HG03280 (cell line): Measurements from ENCODE around the gene KCNAB3.

Experiments
- ATAC-seq: cut with Tn5 transposase; IDR thresholded peaks from one replicate; pipeline ENCODE4 v1.9.1; 2021; ENCODE audit warnings: mild to moderate bottlenecking, moderate library complexity; ENCODE audit not compliant: unreplicated experiment

The KCNAB3 gene

DNA sequence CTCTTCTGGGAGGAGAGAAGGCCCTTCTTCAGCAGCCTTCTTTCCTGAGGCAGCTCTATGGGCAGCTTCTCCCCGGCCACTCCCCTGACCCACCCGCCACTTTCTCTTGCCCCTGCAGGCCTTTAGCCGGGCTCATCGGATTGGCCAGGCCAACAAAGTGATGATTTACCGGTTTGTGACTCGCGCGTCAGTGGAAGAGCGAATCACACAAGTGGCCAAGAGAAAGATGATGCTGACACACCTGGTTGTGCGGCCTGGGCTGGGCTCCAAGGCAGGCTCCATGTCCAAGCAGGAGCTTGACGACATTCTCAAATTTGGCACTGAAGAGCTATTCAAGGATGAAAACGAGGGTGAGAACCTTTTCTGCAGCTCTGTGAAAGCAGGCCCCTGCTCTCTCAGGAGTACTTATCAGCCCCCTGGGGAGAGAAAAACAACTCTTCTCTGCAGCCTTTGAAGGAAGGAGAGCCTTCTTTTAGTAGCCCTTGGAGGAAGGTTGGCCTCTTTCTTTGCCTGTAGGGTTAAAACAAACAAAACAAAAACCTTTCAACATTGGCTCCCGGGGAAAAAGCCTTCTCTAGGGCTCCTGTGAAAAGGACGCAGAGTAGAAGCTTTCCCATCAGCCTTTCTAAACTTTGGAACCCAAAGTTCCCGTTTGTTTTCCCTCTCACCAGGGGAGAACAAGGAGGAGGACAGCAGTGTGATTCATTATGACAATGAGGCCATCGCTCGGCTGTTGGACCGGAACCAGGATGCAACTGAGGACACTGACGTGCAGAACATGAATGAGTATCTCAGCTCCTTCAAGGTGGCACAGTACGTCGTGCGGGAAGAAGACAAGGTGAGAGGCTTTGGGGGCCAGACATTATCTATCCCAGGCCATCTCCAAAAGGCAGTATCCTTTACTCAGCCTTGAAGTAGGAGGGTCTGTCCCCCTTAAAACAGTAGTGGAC, 26.2 kb downstream of the KCNAB3 start:
- ATAC-seq = no peak

DNA sequence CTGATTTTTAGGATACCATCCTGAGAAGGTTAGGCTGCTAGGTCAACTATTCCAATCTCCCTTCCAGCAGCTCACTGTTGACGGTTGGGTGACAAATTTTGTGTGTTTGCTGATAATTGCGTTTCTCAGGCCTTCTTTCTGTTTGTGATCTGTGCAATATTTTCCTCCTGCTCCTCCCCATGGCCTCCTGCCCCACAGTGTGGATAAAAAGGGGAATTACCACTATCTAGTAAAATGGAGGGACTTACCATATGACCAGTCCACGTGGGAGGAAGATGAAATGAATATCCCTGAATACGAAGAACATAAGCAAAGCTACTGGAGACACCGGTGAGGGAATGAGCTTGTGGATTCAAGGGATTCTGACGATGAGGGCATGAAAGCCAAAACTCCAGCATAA, 31.9 kb downstream of the KCNAB3 start:
- ATAC-seq = no peak

DNA sequence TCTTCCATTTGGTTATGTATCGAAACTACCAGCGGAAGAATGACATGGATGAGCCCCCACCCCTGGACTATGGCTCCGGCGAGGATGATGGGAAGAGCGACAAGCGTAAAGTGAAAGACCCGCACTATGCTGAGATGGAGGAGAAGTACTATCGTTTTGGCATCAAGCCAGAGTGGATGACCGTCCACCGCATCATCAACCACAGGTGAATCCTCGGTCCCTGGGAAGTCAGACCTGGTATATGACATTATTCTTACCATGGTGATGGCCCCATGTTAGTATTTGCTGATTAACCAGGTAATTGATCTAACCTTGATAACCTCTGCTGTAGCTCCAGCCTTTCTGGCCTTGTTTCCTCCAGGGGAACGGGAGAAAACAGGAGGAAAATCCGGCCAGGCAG, 32.6 kb downstream of the KCNAB3 start:
- ATAC-seq = no peak

DNA sequence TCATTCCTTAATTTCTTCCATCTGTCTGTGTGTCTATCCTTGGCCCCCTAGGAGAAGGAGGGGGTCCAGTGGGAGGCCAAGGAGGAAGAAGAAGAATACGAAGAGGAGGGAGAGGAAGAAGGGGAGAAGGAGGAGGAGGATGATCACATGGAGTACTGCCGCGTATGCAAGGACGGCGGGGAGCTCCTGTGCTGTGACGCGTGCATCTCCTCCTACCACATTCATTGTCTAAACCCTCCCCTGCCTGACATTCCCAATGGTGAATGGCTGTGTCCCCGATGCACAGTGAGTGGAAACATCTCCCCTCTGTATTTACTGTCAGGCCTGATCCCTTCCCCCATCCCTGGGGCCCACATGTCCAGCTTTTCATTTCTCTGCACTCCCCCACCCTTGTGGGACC, 34.8 kb downstream of the KCNAB3 start:
- no peak for ATAC-seq

DNA sequence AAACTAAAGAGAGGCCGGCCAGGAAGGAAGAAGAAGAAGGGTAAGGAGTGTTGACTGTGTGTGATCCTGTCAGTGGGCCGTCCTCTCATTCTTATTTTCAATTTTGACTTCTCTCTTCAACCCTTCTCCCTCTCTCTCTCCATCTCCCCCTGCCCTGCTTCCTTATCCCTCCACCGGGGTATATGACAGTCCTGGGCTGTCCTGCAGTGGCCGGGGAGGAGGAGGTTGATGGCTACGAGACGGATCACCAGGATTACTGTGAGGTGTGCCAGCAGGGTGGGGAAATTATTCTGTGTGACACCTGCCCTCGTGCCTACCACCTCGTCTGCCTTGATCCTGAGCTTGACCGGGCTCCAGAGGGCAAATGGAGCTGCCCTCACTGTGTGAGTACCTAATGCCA, 35.4 kb downstream of the KCNAB3 start:
- ATAC-seq = no peak

DNA sequence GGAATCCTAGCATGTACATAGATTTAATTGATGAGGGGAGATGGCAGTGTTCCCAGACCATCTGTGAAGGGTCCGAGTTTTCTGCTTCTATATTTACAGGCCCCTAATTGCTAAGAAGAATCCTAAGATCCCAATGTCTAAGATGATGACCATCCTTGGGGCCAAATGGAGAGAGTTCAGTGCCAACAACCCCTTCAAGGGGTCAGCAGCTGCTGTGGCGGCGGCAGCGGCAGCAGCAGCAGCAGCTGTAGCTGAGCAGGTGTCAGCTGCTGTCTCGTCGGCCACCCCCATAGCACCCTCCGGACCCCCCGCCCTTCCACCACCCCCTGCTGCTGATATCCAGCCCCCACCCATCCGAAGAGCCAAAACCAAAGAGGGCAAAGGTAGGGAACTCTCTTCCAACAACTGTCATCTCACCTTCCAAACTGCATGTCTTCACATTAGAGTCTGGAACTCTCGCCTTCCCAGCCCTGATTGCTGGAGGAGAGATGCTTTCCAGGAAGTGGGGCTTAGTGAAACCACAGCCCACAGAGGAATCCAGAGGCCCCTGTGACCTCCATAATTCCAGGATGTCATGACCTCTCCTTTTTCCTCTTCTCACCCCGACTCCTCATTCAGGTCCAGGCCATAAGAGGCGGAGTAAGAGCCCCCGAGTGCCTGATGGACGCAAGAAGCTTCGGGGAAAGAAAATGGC, 36.3 kb downstream of the KCNAB3 start:
- ATAC-seq = no peak

DNA sequence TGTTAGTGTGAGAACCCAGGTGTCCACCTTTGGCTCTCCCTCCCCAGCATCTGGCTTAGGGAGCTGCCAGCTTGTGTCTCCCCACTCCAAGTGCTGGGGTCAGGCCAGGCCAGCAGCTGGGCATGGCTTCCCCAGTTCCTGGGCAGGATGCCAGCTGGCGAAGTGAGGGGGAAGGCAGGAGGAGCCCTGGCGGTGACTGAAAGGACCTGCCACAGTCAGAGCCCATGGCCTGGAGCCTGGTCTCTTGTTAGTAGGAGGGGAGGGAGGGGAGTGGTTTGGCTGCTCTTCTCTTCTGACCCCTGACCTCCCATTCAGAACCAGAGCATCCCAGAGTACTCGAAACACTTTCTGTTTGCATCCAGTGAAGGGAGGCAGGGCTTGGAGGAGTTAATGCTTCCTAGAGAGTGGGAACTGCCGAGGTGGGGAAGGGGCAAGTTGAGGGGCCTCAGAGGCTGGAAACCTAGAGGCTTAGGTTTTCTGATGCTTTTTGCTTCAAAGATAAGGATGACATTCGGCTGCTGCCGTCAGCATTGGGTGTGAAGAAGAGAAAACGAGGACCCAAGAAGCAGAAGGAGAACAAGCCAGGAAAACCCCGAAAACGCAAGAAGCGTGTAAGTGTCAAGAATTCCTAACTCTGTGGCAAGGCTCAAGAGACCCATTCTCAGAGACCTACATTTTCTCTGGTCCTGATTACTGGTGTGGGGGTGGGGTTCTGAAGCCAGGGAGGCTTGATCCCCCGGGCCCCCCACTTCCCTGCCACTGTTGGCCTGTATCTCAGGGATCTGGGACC, 40.3 kb downstream of the KCNAB3 start:
- ATAC-seq = no peak

DNA sequence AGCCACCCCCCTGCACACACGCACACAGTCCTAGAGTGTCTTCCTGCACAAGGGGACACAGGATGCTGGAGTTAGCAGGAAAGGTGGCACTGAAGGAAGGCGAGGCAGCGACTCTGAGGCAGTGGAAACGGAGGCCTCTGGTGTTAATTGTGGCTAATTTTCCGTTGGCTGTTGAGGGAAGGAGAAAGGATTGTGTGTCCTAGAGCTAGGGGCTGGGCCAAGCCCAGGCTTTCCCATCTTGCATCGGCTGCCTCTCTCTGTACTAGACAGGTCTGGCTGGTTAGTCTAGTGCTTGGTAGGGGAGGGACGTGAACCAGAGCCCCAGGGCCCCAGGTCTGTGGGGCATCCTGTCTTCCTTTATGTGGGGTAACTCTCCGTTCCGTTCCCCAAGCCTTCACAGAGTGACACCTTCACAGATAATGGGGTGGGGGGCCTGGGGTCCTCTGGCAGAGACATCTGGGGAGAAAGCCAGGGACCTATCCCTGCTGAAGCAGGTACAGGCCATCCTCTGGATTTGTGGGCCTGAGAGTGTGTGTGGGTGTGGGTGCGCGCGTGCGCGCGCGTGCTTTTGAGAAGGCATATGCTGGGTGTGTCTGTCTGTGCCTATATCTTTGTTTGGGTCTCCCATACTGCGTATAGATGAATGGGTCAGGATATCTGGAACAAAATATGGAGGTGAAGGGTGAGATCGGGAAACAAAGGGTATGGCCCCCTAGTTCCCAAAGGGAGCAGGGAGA, 41.3 kb downstream of the KCNAB3 start, which contains the start of gene CHD3:
TSS of gene CHD3 (plus strand) at position 606 of the 737 bp plus-strand sequence. CDS start 212 bp downstream, outside the sequence.
- no peak for ATAC-seq

DNA sequence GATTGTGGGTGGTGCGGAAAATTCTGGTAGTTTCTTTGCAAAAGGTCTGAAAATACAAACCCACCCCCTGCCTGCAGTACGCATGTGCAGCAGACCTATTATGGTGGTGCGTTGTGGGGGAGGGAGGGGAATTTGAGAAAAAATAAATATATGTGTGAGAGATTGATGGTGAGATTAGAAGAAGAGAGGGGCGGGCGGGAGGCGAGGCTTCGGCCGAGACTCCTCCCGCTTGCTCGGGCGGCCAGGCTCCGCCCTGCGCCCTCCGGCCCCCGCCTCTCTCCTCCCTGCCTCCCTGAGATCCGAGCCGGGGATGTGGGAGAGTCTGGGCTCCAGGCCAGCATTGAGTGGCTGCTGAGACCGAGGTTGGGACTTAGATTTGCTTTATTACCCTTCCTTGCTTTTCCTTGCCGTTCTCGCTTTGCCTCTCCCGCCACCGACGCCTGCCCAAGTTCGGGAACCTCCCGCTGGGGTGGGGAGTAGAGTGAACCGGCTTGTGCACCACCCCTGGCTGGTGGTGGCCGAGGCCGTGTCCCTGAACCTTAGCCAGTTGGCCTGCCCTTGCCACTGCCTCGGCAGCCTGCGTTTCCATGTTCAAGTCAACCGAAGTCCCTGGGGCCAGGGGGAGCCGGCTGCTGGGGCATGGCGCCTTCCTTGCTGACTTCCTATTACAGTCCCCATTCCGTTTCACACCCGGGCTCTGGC, 42.0 kb downstream of the KCNAB3 start:
- ATAC-seq = peak; percentile 41

DNA sequence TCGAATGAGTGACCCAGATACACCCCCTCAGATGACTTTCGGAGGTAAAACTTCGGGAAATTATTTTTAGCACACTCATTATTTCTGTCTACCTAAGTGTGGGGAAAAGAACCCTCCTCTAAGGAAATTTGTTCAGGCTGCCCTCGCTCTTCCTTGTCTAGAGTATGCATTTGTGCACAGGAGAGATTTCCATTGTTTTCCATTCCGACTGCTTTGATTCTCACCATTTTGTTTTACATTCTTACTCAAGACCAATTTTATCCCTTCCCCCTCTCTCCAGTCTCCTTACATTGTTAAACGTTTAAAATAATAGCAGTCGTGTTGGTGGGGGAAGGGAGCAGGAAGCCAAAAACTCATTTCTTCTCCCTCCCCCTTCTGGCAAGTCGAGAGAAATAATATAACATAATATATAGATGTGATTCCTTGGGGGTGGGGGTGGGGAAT, 42.6 kb downstream of the KCNAB3 start:
- ATAC-seq = no peak

DNA sequence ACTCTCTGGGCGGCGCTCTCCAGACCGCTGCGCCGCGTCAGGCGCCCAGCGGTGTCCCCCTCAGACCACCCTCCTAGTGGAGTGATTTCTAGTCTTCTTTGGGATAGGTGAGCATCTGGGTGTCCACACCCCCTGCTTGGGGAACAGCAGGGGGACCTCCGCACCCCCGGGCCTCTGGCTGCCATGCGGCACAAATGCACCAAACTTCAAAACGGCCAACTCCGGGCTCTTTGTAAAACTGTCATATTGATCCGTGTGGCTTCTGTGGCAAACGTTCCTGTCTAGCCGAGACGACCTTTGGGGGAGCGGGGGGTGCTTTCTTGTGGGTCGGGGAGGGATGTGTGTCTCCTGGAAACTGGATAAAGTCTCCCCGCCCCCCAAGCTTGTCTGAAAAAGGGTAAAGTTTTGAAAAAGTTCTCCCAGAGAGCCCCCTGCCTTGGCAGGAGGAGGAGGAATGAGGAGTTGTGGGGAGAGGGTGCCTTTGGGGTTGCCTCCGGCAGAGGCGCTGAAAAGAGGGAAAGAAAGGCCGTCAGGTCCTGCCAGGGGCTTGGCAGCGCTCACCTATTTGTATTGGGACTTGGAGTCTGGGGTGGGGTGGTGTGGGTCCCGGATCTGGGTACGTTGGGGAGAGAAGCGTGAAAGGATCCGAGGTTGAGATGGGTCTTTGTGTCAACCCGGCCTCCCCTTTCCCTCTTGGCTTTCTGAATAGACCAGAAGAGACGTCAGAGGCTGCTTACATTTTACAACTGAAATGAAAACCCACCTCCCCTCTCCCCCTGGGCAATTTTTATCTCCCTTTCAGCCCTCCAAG, 43.2 kb downstream of the KCNAB3 start:
- no peak for ATAC-seq

DNA sequence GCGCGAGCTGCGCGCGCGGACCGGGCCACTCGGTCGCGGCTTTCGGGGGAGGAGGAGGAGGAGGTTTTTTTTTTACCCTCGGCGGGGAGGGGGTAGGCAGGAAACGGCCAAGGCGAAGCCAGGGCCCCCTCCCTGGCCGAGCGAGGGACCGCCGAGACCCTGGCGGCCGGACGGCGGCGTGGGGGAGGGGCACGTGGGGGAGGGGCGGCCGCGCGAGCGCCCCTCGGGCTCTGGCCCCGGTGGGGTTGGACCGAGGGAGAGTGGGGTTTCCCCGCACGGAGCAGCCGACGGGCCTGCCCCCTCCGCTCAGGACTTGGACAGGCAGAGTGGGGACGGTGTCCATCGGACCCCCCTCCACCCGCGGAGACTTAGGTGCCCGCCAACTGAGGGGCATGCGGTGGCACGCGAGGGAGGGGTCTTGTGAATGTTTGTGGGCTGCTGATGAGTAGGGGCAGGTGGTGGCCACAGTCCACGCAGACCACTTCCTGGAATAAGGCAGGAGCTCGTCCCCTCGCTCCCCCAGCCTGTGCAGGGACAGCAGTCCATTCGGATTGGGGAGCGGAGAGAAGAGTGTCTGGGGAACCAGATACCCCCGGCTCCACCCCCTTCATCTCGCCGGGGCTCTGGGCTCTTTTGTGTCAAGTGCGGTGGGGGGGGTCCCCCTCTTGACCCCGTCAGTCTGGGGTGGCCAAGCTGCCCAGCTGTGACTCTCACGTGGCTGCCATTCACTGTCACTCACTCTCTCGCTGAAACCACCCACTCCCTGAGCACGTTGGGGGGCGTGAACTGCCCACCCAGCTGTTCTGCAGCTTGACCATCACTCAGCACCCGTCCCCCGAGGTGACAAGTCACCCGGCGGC, 44.1 kb downstream of the KCNAB3 start:
- ATAC-seq = peak; percentile 32

DNA sequence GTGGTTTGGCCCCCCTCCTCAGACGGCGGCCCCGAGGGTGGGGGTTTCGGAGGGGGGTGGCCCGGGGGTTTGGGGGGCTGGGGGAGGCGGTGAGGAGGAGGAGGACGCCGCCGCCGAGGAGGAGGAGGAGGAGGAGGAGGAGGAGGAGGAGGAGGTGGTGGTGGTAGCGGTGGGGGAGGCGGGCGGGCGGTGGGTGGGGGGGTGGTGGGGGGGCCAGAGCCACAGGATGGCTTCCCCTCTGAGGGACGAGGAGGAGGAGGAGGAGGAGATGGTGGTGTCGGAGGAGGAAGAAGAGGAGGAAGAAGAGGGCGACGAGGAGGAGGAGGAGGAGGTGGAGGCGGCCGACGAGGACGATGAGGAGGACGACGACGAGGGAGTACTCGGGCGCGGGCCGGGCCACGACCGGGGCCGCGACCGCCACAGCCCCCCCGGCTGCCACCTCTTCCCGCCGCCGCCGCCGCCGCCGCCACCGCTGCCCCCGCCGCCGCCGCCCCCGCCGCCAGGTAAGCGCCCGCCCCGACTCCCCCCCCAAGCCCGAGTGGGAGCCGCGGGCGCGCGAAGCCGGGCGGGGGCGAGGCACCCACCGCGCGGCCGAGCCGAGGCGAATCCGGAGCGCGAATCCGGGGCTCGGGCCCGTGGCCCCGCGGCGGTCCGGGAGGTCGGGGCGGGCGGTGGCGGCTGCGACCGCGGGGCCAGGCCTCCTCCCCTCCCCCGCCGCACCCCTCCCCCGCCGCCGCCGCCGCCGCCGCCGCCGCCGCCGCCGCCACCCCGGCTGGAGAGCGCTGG, 44.9 kb downstream of the KCNAB3 start:
- ATAC-seq = peak; percentile 15

DNA sequence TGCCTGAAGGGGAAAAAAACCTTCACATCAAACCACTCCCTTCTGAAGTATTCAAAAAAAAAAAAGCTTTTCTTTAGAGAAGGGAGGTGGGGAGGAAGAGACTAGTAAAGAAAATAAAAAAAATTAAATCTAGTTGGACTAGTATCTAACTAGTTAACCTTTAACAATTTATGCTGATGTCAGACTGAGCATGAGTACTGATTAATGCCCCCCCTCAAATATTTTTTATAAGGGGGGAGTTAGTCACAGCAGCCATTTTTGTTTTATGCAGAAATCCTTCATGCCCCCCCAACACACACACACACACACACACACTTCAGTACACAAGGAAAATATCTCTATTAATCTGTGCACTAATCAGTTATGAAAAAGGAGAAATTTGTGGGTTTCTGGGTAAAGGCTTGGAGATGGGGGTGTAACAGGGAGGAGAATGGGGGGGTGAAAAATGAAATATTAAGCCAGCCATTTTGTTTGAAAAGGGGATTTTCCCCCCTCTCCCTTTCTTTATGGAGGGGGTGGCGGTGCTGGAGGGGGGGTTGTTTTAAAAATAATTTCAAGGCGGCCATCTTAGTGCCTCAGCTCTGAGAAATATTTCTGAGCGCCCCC, 45.8 kb downstream of the KCNAB3 start:
- no peak for ATAC-seq

DNA sequence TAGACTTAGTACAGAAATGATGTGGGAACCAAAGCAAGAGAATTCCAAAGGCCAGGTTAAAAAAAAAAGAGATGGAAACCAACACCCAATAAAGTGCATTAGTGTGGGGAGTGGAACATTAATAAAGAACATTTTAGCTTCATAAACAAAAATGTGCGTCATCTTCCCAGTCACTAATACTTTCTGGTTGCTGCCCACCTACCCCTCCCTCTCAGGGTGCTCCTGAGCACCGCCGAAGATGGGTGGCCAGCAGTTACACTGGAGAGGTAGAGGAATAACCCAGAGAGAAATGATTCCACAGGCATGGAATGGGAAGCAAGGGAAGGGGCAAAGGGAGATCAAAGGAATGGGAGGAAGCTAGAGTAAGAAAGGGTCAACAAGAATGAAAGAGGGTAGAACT, 47.0 kb downstream of the KCNAB3 start:
- ATAC-seq = no peak

DNA sequence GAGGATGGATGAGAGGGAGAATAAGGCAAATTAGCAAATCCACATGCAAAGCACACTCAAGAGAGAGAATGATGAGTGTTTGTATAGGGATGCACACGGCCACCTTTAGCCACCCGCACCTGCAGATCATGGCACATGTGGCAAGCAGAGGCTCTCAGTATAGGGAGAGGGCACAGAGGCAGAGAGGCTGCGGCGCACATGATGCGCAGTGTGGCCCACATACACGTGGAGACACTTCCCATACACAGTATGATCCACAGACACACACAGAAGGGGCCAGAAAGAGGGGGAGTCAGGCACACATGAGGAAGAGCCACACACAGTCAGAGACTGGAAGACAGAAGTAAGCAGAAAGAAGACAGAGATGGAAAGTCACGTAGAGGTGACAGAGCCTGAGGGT, 47.6 kb downstream of the KCNAB3 start:
- no peak for ATAC-seq
